B cell (primary cell): ENCODE measurements around the gene RPS6KA4.

Experiments
- CTCF ChIP-seq: fragments of 200-600 bp; IDR thresholded peaks from one replicate; pipeline ENCODE4 v1.8.0; 2022; ENCODE audit warnings: antibody characterized with exemption, mild to moderate bottlenecking
- EZH2 ChIP-seq: IDR thresholded peaks from 2 replicates; pipeline ENCODE4 v1.6.1; 2012; ENCODE audit warnings: borderline replicate concordance, low read depth, mild to moderate bottlenecking, moderate library complexity, low read length; ENCODE audit not compliant: insufficient read depth, poor library complexity, severe bottlenecking

GRCh38 chr11:64321533-64321932, 37.4 kb upstream of the RPS6KA4 start:
- TF ChIP-seq CTCF, result no peak
- no peak for TF ChIP-seq EZH2
